Measurements from ENCODE around the gene BROX.

DNA sequence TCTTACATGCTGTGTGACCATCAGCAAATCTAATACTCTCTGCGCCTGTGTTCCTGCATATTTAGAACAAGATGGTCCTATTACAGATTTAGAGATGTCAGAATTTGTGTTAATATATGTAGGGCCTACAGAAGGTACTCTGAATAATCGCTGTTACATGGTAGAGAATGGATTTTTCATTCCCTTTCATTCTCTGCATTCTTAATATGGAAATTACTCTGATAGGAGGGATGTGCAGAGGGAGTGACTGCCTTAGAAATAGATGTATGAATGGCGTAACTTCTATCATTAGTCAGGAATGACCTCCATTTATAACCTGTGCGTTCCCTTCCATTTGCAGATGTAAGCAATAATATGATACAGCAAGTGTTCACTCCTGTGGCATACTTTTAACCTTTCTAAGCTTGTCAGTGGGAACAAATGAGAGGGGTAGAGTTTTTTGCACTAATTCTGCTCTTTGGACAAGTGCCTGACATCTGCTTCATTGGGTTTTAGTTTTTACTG is 48.9 kb upstream of the BROX start:
- TF ChIP-seq POLR2A (IDR thresholded peaks at IDR 0.05; ENCODE audit: low read depth), result no peak
- TF ChIP-seq, protein P1, sequence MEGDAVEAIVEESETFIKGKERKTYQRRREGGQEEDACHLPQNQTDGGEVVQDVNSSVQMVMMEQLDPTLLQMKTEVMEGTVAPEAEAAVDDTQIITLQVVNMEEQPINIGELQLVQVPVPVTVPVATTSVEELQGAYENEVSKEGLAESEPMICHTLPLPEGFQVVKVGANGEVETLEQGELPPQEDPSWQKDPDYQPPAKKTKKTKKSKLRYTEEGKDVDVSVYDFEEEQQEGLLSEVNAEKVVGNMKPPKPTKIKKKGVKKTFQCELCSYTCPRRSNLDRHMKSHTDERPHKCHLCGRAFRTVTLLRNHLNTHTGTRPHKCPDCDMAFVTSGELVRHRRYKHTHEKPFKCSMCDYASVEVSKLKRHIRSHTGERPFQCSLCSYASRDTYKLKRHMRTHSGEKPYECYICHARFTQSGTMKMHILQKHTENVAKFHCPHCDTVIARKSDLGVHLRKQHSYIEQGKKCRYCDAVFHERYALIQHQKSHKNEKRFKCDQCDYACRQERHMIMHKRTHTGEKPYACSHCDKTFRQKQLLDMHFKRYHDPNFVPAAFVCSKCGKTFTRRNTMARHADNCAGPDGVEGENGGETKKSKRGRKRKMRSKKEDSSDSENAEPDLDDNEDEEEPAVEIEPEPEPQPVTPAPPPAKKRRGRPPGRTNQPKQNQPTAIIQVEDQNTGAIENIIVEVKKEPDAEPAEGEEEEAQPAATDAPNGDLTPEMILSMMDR (IDR thresholded peaks at IDR 0.05), result no peak

All from esophagus muscularis mucosa (tissue), 3 donors.